HG02610 (cell line): Measurements from ENCODE around the gene ZFP69.

Source experiments
- ATAC-seq: cut with Tn5 transposase; IDR thresholded peaks from one replicate; pipeline ENCODE4 v1.9.1; 2021; ENCODE audit warnings: mild to moderate bottlenecking, moderate library complexity; ENCODE audit not compliant: unreplicated experiment

Gene ZFP69

DNA sequence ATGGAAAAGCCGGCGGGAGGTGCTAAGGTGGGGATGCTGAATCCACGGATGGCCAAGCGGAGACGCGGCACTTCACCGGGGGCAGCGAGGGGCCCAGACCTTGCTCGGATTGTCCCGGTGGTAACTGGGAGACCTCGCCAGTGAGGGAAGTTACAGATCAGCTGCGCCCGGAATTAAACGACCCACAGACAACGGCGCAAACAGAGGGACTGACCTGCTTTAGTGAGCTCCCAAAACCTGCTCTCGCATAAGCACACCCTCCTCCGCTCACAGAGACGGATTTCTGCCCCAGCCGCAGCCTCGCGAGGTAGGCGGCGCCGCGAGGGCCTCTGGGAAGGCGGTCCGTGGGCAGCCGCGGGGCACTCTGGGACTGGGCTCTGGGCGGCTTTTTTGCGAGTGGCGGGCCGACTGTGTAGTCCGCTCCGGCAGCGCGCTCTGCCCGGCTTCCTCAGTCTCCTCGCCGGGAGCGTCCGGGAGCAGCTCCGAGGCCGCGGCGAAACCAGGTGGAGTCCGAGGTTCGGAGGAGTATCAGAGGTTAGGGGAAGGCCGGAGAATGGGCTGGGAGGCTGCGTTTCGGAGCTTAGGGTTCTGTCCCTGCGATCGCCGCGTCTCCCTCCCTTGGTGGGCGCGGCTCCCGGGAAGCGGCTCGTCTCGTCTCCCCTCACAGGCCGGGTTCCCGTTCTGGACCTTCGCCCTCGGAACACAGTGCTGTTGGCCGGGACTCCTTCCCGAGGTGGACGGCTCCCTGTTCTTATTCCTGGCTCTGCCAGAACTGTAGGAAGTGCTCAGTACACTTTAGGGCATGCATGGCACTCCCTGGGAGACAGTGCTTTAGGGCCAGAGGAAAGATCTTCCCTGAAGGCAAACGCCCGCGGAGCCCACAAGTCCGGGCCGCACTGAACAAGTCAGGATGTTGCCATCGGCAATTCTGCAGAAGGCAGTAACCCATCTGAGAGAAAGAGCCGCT, 31.6 kb downstream of the ZFP69 start, which contains the start of gene EXO5:
Gene EXO5, plus strand, starts transcription at position 393 of the 967 bp plus-strand sequence. CDS start 5,778 bp downstream, outside the sequence.
- ATAC-seq, result peak; percentile 96

DNA sequence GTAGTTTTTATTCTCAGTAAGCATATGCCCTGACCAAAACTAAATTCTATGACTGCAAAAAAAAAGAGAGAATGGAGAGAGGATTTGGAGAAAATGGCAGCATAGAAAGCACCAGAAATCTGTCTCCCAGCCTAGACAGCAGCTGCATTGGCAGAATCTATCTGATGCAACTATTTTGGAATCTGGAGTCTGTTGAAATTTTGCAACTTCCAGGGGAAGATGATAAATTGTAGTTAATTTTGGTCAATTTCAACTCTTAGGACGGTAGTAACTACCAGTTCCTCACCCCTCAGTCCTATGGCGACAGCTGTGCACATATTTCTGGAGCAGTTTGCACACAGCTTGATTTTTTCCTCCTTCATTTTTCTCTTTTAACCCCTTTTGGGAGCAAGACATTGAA, 42.4 kb downstream of the ZFP69 start:
- no peak for ATAC-seq

DNA sequence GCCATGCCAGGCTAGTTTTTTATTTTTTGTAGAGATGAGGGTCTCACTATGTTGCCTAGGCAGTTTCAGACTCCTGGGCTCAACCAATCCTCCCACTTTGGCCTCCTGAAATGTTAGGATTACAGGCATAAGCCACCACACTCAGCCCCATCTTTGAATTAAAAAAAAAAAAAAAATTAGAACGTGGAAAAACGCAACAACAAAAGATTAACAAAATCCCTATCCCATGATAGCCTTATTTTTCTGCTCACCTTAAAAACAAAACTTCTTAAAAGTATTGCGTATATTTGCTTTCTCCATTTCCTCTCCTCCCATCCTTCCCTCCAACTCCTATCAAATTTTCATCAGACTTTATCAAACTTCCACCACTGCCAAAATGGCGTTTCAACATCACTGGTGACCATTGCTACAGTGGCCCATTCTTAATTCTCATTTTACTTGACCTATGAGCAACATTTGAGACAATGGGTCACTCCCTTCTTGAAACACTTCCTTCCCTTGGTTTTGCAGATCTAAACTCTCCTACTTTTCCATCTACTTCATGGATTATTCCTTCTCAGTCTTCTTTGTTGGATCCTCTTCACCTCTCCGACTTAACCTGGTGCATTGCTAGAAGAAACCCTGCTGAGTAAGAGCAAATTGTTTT, 53.8 kb downstream of the ZFP69 start:
- no peak for ATAC-seq

GRCh38 chr1:40531381-40532061, 54.4 kb downstream of the ZFP69 start, which contains the start of gene ZNF684:
Gene ZNF684 (plus strand): TSS chr1:40531637. CDS start chr1:40533167, 1,530 bp downstream.
- ATAC-seq, result peak; percentile 92

GRCh38 chr1:40532062-40532389, 54.9 kb downstream of the ZFP69 start:
- ATAC-seq, result no peak

GRCh38 chr1:40532844-40533424, 55.8 kb downstream of the ZFP69 start:
- no peak for ATAC-seq

- ATAC-seq, result no peak
Measured at GRCh38 chr1:40534589-40534988, 57.5 kb downstream of the ZFP69 start.

- no peak for ATAC-seq
Measured at GRCh38 chr1:40535732-40536131, 58.6 kb downstream of the ZFP69 start.

- ATAC-seq, result no peak
Measured at GRCh38 chr1:40539338-40539737, 62.2 kb downstream of the ZFP69 start.
